Panc1 (cell line): ENCODE measurements around the gene MAPKAP1. TPM values are rescaled to one million over a fixed set of nuclear protein-coding genes. Genes with fewer than 3 reads are reported as not detected.

ENCODE experiments used
- ATAC-seq: fragments of 200-7000 bp; cut with Tn5 transposase; 2 replicates; pipeline ENCODE4 v1.9.1; 2020; ENCODE audit warnings: mild to moderate bottlenecking, moderate library complexity
- BruUV-seq: library from RNA; stranded (reverse); fragments of 400-500 nt; replicated peaks from 2 replicates; lab custom pipeline; 2021; lab: Mats Ljungman, UMichigan
- CTCF ChIA-PET: fragments of 300-600 bp; sonication (Branson Sonifier 250); formaldehyde crosslinking; loops from one replicate; lab custom pipeline; 2022; ENCODE audit warnings: antibody characterized with exemption; lab: Charles Lee
- POLR2A ChIA-PET: fragments of 300-600 bp; sonication (Branson Sonifier 250); formaldehyde crosslinking; loops from one replicate; lab custom pipeline; 2022; ENCODE audit warnings: antibody characterized with exemption; lab: Charles Lee
- DNase-seq: peaks from one replicate; pipeline ENCODE4 v3.0.0-alpha.2; 2010; ENCODE audit warnings: low read depth, low spot score
- H3K27ac ChIP-seq: 2 replicates; pipeline ENCODE4 v1.5.1; 2011; ENCODE audit warnings: mild to moderate bottlenecking, low read length, inconsistent platforms
- H3K27me3 ChIP-seq: fragments of 200-500 bp; sonication (Bioruptor generic); 2 replicates; pipeline ENCODE4 v1.6.0; 2014; ENCODE audit warnings: low read length, inconsistent platforms; ENCODE audit not compliant: control insufficient read depth, insufficient read depth
- H3K36me3 ChIP-seq: fragments of 200-500 bp; sonication (Bioruptor generic); 2 replicates; pipeline ENCODE4 v1.5.1; 2014; ENCODE audit warnings: inconsistent platforms, mild to moderate bottlenecking, low read length, moderate library complexity; ENCODE audit not compliant: control insufficient read depth, insufficient read depth
- H3K4me1 ChIP-seq: 2 replicates; pipeline ENCODE4 v1.5.1; 2011; ENCODE audit warnings: inconsistent platforms, mild to moderate bottlenecking, low read length, moderate library complexity; ENCODE audit not compliant: control insufficient read depth, insufficient read depth
- H3K4me3 ChIP-seq, 2 experiments: 2 replicates each; pipeline ENCODE4 v1.5.1; 2011 to 2012; ENCODE audit warnings: low read depth in 2 of 2, low read length in 2 of 2, mild to moderate bottlenecking in 2 of 2, inconsistent platforms in 1 of 2, moderate library complexity in 1 of 2
- H3K9me3 ChIP-seq: fragments of 200-500 bp; sonication (Bioruptor generic); 2 replicates; pipeline ENCODE4 v1.5.1; 2014; ENCODE audit warnings: low read depth, mild to moderate bottlenecking, inconsistent platforms, low read length, moderate library complexity; ENCODE audit not compliant: control insufficient read depth, insufficient read depth
- CTCF ChIP-seq: fragments of 450-650 bp; IDR thresholded peaks from 2 replicates; pipeline ENCODE4 v1.5.1; 2017; ENCODE audit warnings: mild to moderate bottlenecking
- POLR2AphosphoS5 ChIP-seq: IDR thresholded peaks from 2 replicates; pipeline ENCODE4 v1.6.1; 2012; ENCODE audit warnings: mild to moderate bottlenecking, low read depth, low read length, moderate library complexity
- REST ChIP-seq, 2 experiments: IDR thresholded peaks; 2 replicates each; pipeline ENCODE4 v1.6.1; 2011 to 2012; ENCODE audit warnings: low read depth in 2 of 2, control low read depth in 1 of 2, low read length in 1 of 2, mild to moderate bottlenecking in 1 of 2, moderate library complexity in 1 of 2; ENCODE audit not compliant: insufficient read depth in 1 of 2
- SIN3A ChIP-seq: IDR thresholded peaks from 2 replicates; pipeline ENCODE4 v1.6.1; 2012; ENCODE audit warnings: low read depth, mild to moderate bottlenecking, low read length, moderate library complexity, borderline replicate concordance; ENCODE audit not compliant: insufficient read depth
- TCF7L2 ChIP-seq: IDR thresholded peaks from 2 replicates; pipeline ENCODE4 v1.6.1; 2011; ENCODE audit warnings: mild to moderate bottlenecking, low read depth, low read length, inconsistent platforms
- in situ Hi-C: cut with HindIII; loops from 2 replicates; pipeline ENCODE4 v1.10.0; 2016; ENCODE audit warnings: low sequenced_read_pairs, low pct_unique_long_range_greater_than_20kb
- intact Hi-C: fragments of 100-400 bp; cut with micrococcal nuclease; formaldehyde crosslinking; loops from one replicate; pipeline ENCODE4 v1.10.0; 2022; ENCODE audit not compliant: unreplicated experiment
- total RNA-seq: library from RNA; stranded (reverse); gene quantifications from one replicate; pipeline ENCODE4 v1.2.1, GENCODE V29; 2021; ENCODE audit not compliant: unreplicated experiment

Gene MAPKAP1
- total RNA-seq, 1 experiment from 2014 or later: 72.7 TPM

GRCh38 chr9:125407974-125408900 lies 298.8 kb downstream of the MAPKAP1 start:
- TF ChIP-seq REST (IDR thresholded peaks at IDR 0.05; ENCODE audit: insufficient read depth in 1 of 2, low read depth in 2 of 2, low read length in 1 of 2) (no peak), POLR2AphosphoS5 (peak; percentile 39; the same call in 1 of the 2 replicates), CTCF (peak; percentile 88), TCF7L2 (peak; percentile 69)
- ChIA-PET POLR2A (interaction anchor here (0.5 to 0.6 kb wide), 2 partner anchors 12 to 883 kb away, joined by 3 read pairs; no protein-coding TSS in a partner anchor), CTCF (interaction anchor here (0.5 to 1.1 kb wide), 6 partner anchors 16 to 1244 kb away, joined by 3 to 6 read pairs (median 4); no protein-coding TSS in a partner anchor)
- Histone ChIP-seq H3K27me3 (no peaks in the 10 kb centered on the region), H3K4me1 (peaks cover 11% of the 10 kb centered on the region; the same call in 1 of the 2 replicates), H3K9me3 (no peaks in the 10 kb centered on the region), H3K4me3 (peak overlapping the region; percentile 43 to 53), H3K36me3 (peaks cover 3% of the 10 kb centered on the region; the same call in 1 of the 2 replicates), H3K27ac (peak overlapping the region; percentile 85)
- no peak for DNase-seq
- in situ Hi-C loops (no loop called here), intact Hi-C loops (no loop called here)
- ATAC-seq: peak; percentile 82
- no TSS peak for BruUV-seq

GRCh38 chr9:125407432-125407973 lies 299.5 kb downstream of the MAPKAP1 start:
- no peaks in the 10 kb centered on the region for H3K27me3 ChIP-seq
- TF ChIP-seq REST (IDR thresholded peaks at IDR 0.05; ENCODE audit: insufficient read depth in 1 of 2, low read depth in 2 of 2, low read length in 1 of 2) (no peak), POLR2AphosphoS5 (no peak), SIN3A (no peak), TCF7L2 (no peak), CTCF (no peak)
- BruUV-seq: no TSS peak
- H3K27ac ChIP-seq: no peak overlapping the region
- POLR2A ChIA-PET: interaction anchor here (0.6 kb wide), 1 partner anchor 13 kb away, joined by 3 read pairs; no protein-coding TSS in a partner anchor
- intact Hi-C loops: no loop called here
- peaks cover 11% of the 10 kb centered on the region; the same call in 1 of the 2 replicates for H3K4me1 ChIP-seq
- peak; percentile 2; the same call in 1 of the 2 replicates for ATAC-seq
- CTCF ChIA-PET: interaction anchor here (0.5 to 1.1 kb wide), 6 partner anchors 16 to 1245 kb away, joined by 3 to 6 read pairs (median 4); no protein-coding TSS in a partner anchor
- peaks cover 3% of the 10 kb centered on the region; the same call in 1 of the 2 replicates for H3K36me3 ChIP-seq
- H3K4me3 ChIP-seq: peak overlapping the region; percentile 43 to 53
- no peaks in the 10 kb centered on the region for H3K9me3 ChIP-seq
- no peak for DNase-seq
- in situ Hi-C loops: no loop called here
